Measurements from ENCODE around the gene HCAR3.
"Not testable (repeated sequence)": the region's sequence is repeated elsewhere in the genome, so short reads cannot be mapped to it uniquely, and the experiment has no call there.

HCAR3 gene

GRCh38 chr12:122721057-122721545, 4.5 kb upstream of the HCAR3 start:
- DNase-seq: no peak

GRCh38 chr12:122715211-122715610, 1.4 kb downstream of the HCAR3 start:
- DNase-seq: not testable (repeated sequence)

- not testable (repeated sequence) for DNase-seq
Measured at GRCh38 chr12:122713491-122714188, 3.0 kb downstream of the HCAR3 start.

GRCh38 chr12:122711266-122711665, 5.3 kb downstream of the HCAR3 start:
- DNase-seq: not testable (repeated sequence)

DNA sequence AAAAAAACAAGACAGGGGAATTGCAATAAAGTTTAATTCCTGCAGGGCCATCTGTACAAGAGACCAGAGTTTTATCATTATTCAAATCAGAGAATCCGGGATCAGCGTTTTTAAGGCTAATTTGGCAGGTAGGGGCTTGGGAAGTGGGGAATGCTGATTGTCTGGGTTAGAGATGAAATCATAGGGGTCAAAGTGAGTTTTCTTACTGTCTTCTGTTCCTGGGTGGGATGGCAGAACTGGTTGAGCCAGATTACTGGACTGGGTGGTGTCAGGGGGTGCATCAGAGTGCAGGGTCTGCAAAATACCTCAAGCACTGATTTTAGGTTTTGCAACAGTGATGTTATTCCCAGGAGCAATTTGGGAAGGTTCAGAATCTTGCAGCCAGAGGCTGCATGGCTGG, 6.3 kb downstream of the HCAR3 start:
- not testable (repeated sequence) for DNase-seq

DNA sequence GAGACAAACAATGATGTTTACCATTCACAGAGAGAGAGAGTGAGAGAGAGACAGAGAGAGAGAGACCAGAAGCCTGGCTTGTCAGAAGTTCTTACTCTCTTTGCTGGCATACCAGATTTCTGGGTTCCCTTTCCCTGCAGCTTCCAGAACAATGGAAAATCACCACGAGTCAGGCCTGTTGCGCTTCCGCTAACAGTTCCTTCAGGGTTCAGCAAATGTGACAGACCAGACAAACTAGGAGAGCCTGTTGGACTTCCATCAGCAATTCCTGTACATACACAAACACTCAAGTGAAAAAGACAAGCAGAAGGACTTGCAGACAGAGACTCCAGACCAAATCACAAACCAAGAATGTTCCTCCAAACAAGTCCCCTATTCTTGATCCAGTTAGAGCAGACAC, 7.3 kb downstream of the HCAR3 start:
- not testable (repeated sequence) for DNase-seq

- not testable (repeated sequence) for DNase-seq
Measured at GRCh38 chr12:122703841-122704240, 12.8 kb downstream of the HCAR3 start.

GRCh38 chr12:122702890-122703611, 13.6 kb downstream of the HCAR3 start, which contains the start of gene HCAR2:
TSS of gene HCAR2 (minus strand) at chr12:122703357. CDS start at chr12:122703283, 74 bp downstream.
- DNase-seq: not testable (repeated sequence)

GRCh38 chr12:122701481-122701880, 15.1 kb downstream of the HCAR3 start:
- DNase-seq: not testable (repeated sequence)

DNA sequence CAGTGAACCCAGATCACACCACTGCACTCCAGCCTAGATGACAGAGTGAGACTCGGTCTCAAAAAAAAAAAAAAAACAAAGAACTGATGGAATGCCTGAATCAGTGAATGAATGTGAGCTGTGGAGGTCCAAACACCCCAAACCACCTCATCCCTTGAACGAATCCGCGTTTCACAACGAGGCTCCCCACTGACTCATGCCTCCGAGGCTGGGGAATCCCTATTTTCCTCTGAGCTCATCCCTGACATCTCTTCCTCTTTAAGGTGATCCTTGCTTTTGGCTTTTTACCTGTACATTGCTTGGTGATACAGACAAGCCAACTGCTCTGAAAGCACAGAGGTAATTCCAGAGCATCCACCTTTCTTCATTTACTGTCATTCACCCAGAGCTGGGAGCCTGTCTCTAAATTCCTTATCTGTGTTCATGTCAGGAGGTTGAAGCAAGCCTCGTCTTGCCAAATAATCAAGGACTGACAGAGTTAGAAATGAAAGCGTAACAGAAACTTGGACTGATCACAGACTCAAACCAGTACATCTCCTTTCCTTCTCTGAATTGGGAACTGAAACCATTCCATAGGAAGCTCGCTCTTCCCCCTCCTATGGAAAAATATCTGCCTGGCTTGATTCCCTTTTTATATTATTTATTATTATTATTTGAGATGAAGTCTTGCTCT, 16.4 kb downstream of the HCAR3 start:
- not testable (repeated sequence) for DNase-seq

DNA sequence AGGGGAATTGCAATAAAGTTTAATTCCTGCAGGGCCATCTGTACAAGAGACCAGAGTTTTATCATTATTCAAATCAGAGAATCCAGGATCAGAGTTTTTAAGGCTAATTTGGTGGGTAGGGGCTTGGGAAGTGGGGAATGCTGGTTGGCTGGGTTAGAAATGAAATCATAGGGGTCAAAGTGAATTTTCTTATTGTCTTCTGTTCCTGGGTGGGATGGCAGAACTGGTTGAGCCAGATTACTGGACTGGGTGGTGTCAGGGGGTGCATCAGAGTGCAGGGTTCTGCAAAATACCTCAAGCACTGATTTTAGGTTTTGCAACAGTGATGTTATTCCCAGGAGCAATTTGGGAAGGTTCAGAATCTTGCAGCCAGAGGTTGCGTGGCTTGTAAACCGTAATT, 19.7 kb downstream of the HCAR3 start:
- not testable (repeated sequence) for DNase-seq

DNA sequence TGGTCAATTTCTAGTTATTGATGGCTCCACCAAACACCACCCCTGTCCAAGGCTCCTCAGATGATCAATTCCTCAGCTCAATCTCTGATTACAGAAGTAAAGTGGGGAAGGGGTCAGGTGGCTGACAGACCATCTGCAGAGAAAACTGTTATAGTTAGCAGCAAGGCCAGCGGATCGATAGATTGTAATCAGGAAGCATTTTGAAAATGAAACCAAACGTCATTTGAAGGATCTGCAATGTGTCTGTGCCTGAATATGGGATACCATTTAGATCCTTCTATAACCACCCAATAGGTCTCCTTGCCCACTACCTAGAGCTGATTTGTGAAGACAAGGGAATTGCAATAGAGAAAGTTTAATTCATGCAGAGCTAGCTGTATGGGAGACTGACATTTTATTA, 25.0 kb downstream of the HCAR3 start:
- DNase-seq: no peak

GRCh38 chr12:122688291-122688690, 28.3 kb downstream of the HCAR3 start:
- no peak for DNase-seq

GRCh38 chr12:122687086-122687485, 29.5 kb downstream of the HCAR3 start:
- no peak for DNase-seq

- DNase-seq: no peak
Measured at GRCh38 chr12:122686538-122686937, 30.1 kb downstream of the HCAR3 start.

DNA sequence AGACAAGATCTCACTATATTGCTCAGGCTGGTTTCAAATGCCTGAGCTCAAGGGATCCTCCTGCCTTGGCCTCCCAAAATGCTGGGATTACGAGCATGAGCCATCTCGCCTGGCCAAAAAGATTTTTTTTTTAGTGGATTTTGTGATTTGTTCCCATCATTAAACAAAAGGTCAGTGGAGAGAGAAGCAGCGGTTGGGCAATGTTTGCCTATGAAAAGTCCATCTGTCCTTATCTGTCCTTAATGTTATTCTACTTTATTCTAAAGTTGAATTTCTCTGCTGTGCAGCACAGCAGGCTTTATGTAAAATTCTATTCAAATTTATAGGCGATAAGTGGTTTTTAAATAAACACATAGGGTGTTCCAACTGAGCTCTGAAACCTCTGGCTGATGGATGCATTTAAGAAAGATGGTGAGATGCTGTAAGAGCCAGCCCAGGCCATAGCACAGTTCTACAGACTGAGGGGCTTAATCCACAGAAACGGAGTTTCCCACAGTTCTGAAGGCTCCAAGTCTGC, 32.3 kb downstream of the HCAR3 start:
- DNase-seq: no peak

DNA sequence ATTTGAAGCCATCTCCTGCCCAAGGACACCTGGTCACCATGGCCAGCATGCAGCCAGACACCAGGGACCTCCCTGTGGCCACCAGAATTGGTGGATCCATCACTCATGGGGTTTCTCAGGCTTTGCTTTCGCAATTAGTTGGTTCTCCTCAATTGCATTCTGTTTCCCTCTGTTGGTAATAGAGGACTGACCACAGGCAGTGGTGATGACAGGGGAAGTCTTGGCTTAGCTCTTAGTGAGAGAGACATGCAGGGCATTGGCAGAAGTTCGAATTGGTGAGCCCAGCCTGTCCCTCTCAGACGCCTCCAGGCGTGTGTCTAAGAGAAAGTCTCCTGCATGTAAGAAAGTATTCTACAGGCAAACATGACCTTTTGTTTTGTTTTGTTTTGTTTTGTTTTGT, 34.8 kb downstream of the HCAR3 start:
- no peak for DNase-seq

DNA sequence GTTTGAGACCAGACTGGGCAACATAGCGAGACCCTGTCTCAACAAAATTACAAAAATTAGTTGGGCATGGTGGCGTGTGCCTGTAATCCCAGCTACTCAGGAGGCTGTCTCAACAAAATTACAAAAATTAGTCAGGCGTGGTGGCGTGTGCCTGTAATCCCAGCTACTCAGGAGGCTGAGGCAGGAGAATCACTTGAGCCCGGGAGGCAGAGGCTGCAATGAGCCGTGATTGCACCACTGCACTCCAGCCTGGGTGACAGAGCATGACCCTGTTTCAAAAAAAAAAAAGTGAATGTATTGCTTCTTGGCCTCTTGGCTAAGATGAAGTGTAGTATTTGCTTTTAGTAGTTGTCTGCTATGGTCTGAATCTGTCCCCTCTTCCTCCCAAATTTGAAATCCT, 35.6 kb downstream of the HCAR3 start:
- not testable (repeated sequence) for DNase-seq

DNA sequence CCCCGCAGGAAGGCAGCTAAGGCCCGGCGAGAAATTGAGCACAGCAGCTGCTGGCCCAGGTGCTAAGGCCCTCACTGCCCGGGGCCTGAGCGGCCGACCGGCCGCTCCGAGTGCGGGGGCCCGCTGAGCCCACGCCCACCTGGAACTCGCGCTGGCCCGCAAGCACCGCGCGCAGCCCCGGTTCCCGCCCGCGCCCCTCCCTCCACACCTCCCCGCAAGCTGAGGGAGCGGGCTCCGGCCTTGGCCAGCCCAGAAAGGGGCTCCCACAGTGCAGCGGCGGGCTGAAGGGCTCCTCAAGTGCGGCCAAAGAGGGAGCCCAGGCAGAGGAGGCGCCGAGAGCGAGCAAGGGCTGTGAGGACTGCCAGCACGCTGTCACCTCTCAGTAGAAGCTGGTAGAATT, 39.8 kb downstream of the HCAR3 start:
- DNase-seq: not testable (repeated sequence)

DNA sequence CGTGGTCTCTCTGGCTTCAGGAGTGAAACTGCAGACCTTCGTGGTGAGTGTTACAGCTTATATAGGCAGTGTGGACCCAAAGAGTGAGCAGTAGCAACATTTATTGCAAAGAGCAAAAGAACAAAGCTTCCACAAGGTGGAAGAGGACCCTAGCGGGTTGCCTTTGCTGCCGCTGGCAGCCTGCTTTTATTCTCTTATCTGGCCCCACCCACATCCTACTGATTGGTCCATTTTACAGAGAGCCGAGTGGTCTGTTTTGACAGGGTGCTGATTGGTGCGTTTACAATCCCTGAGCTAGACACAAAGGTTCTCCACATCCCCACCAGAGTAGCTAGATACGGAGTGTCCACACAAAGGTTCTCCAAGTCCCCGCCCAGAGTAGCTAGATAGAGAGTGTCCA, 40.6 kb downstream of the HCAR3 start:
- not testable (repeated sequence) for DNase-seq

- no peak for DNase-seq
Measured at GRCh38 chr12:122672515-122672914, 44.1 kb downstream of the HCAR3 start.

DNA sequence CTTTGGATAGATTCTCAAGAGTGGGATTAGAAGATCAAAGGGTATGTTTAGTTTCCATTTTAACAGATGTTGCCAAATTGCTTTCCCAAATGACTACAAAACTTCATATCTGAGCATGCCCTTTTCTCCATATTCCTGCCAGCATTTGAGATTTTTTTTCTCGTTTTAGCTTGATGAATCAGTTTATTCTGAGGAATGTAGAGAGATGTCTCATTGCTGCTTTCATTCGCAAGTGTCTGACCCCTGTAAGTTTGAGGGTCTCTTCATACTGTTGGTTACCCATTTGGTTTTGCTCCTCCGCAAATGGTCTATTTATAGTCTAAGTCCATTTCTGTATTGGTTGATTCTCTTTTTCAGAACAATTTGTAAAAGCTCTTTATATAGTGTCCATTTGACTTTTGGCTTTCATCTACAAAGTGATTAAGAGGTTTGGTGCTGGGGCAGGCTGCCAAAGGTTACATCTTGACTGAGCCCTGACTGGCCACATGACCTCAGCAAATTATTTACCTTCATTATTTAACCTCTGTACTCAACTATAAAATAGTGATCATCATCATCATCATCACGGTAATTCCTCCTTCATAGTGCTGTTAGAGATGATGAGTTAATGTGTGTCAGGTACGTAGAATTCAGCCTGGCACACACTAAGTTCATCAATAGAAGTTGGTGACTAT, 47.1 kb downstream of the HCAR3 start:
- DNase-seq: no peak

DNA sequence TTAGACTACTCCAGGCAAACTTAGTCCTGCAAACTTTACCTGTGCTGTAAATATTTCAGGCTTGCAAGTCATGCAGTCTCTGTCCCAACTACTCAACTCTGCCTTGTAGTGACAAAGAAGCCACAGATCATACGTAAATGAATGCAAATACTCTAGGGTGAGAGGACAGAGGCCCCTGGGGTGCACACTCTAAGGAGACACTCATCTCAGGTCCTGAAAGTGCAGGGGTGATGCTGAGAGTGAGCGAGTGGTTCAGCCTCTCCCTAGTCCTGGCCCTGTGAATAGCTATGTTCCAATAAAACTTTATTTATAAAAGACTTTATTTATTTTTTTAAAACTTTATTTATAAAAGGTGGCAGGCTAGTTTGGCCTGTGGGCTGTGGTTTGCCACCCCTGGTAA, 48.3 kb downstream of the HCAR3 start:
- DNase-seq: no peak

Data from NCI-H1048 (cell line).